GM21390 (cell line): ENCODE measurements around the gene TFAP2B.
A peak's percentile ranks its signal among the peaks of the same experiment; 100 is the strongest.

Source experiments
- ATAC-seq: cut with Tn5 transposase; IDR thresholded peaks from one replicate; pipeline ENCODE4 v1.9.1; 2021; ENCODE audit not compliant: unreplicated experiment

The TFAP2B gene

GRCh38 chr6:50818673-50819072 is at the start of gene TFAP2B:
Gene TFAP2B, plus strand, starts transcription at chr6:50818871. Its CDS starts 21 bp downstream, at chr6:50818892.
- no peak for ATAC-seq

GRCh38 chr6:50778696-50779095 is 40.0 kb upstream of the TFAP2B start:
- no peak for ATAC-seq

GRCh38 chr6:50780382-50780781 is 38.3 kb upstream of the TFAP2B start:
- ATAC-seq, result no peak

GRCh38 chr6:50785921-50786320 is 32.8 kb upstream of the TFAP2B start:
- ATAC-seq, result no peak

GRCh38 chr6:50791900-50792508 is 26.7 kb upstream of the TFAP2B start:
- ATAC-seq, result peak; percentile 77

- ATAC-seq, result no peak
These were observed 25.9 kb upstream of the TFAP2B start for GRCh38 chr6:50792771-50793170.

- no peak for ATAC-seq
These were observed 23.1 kb upstream of the TFAP2B start for GRCh38 chr6:50795574-50795973.

- ATAC-seq, result no peak
These were observed 14.4 kb upstream of the TFAP2B start for GRCh38 chr6:50804283-50804682.

- no peak for ATAC-seq
These were observed 11.6 kb upstream of the TFAP2B start for GRCh38 chr6:50807035-50807434.

GRCh38 chr6:50815436-50816114 is 3.1 kb upstream of the TFAP2B start:
- ATAC-seq, result peak; percentile 47

GRCh38 chr6:50816115-50816675 is 2.5 kb upstream of the TFAP2B start:
- peak; percentile 87 for ATAC-seq

- no peak for ATAC-seq
These were observed 1.6 kb upstream of the TFAP2B start for GRCh38 chr6:50816947-50817645.

GRCh38 chr6:50817646-50817950 is 1.1 kb upstream of the TFAP2B start:
- no peak for ATAC-seq

GRCh38 chr6:50818020-50818419 is 651 bp upstream of the TFAP2B start:
- ATAC-seq, result no peak

GRCh38 chr6:50819466-50819903 is 814 bp downstream of the TFAP2B start:
- ATAC-seq, result no peak

GRCh38 chr6:50819904-50820868 is 1.5 kb downstream of the TFAP2B start:
- ATAC-seq, result no peak

- no peak for ATAC-seq
These were observed 2.2 kb downstream of the TFAP2B start for GRCh38 chr6:50820869-50821264.

- no peak for ATAC-seq
These were observed 2.9 kb downstream of the TFAP2B start for GRCh38 chr6:50821441-50822077.

GRCh38 chr6:50822078-50822476 is 3.4 kb downstream of the TFAP2B start:
- ATAC-seq, result no peak
